H9 (cell line): Measurements from ENCODE around the gene EGLN1. TPM values are rescaled to one million over a fixed set of nuclear protein-coding genes. Genes with fewer than 3 reads are reported as not detected.
A peak's percentile ranks its signal among the peaks of the same experiment; 100 is the strongest.

Experiments
- DNase-seq: peaks from one replicate; pipeline ENCODE4 v3.0.0-alpha.2; 2017
- H2AFZ ChIP-seq: one replicate; pipeline ENCODE4 v1.6.1; 2013; ENCODE audit warnings: mild to moderate bottlenecking, low read length, control low read depth, moderate library complexity
- H2AK5ac ChIP-seq: 2 replicates; pipeline ENCODE4 v1.6.1; 2013; ENCODE audit warnings: low read length, control low read depth, mixed read lengths; ENCODE audit not compliant: insufficient read length
- H2BK120ac ChIP-seq: one replicate; pipeline ENCODE4 v1.6.1; 2013; ENCODE audit warnings: low read depth, mild to moderate bottlenecking, low read length, control low read depth, inconsistent platforms; ENCODE audit not compliant: poor library complexity, severe bottlenecking
- H2BK12ac ChIP-seq: 2 replicates; pipeline ENCODE4 v1.6.1; 2013; ENCODE audit warnings: low read length, control low read depth, mixed read lengths, low read depth; ENCODE audit not compliant: insufficient read length
- H2BK15ac ChIP-seq: 2 replicates; pipeline ENCODE4 v1.6.1; 2013; ENCODE audit warnings: low read depth, low read length, control low read depth
- H2BK20ac ChIP-seq: one replicate; pipeline ENCODE4 v1.6.1; 2013; ENCODE audit warnings: low read depth, mild to moderate bottlenecking, low read length, control low read depth, inconsistent platforms; ENCODE audit not compliant: poor library complexity, severe bottlenecking
- H2BK5ac ChIP-seq: 2 replicates; pipeline ENCODE4 v1.6.1; 2013; ENCODE audit warnings: low read length, control low read depth, mixed read lengths; ENCODE audit not compliant: insufficient read length
- H3K14ac ChIP-seq: 2 replicates; pipeline ENCODE4 v1.6.1; 2013; ENCODE audit warnings: low read length, control low read depth; ENCODE audit not compliant: insufficient read depth
- H3K18ac ChIP-seq: 2 replicates; pipeline ENCODE4 v1.6.1; 2013; ENCODE audit warnings: low read depth, mild to moderate bottlenecking, mixed read lengths, low read length, control low read depth; ENCODE audit not compliant: insufficient read length
- H3K23ac ChIP-seq: 2 replicates; pipeline ENCODE4 v1.6.1; 2013; ENCODE audit warnings: low read length, control low read depth, mixed read lengths, low read depth; ENCODE audit not compliant: insufficient read length
- H3K23me2 ChIP-seq: 2 replicates; pipeline ENCODE4 v1.6.1; 2013; ENCODE audit warnings: low read depth, mild to moderate bottlenecking, mixed read lengths, low read length, control low read depth; ENCODE audit not compliant: insufficient read length, poor library complexity, severe bottlenecking
- H3K27ac ChIP-seq: 2 replicates; pipeline ENCODE4 v1.5.1; 2013; ENCODE audit warnings: low read length, control low read depth, mixed read lengths, low read depth; ENCODE audit not compliant: insufficient read length
- H3K27me3 ChIP-seq: 2 replicates; pipeline ENCODE4 v1.6.1; 2013; ENCODE audit warnings: low read length, control low read depth, inconsistent platforms; ENCODE audit not compliant: insufficient read depth
- H3K4ac ChIP-seq: 2 replicates; pipeline ENCODE4 v1.6.1; 2013; ENCODE audit warnings: low read depth, mild to moderate bottlenecking, control low read depth, inconsistent platforms, low read length, moderate library complexity
- H3K4me1 ChIP-seq: 2 replicates; pipeline ENCODE4 v1.6.1; 2013; ENCODE audit warnings: low read length, control low read depth, inconsistent platforms; ENCODE audit not compliant: insufficient read depth
- H3K4me2 ChIP-seq: 2 replicates; pipeline ENCODE4 v1.6.1; 2013; ENCODE audit warnings: low read length, control low read depth, mixed read lengths; ENCODE audit not compliant: insufficient read length, insufficient read depth
- H3K56ac ChIP-seq: 2 replicates; pipeline ENCODE4 v1.6.1; 2013; ENCODE audit warnings: low read depth, mild to moderate bottlenecking, mixed read lengths, low read length, control low read depth; ENCODE audit not compliant: insufficient read length
- H3K79me1 ChIP-seq: 2 replicates; pipeline ENCODE4 v1.6.1; 2013; ENCODE audit warnings: low read depth, mild to moderate bottlenecking, moderate library complexity, low read length, control low read depth, inconsistent platforms; ENCODE audit not compliant: insufficient read depth, poor library complexity, severe bottlenecking
- H3K79me2 ChIP-seq: 2 replicates; pipeline ENCODE4 v1.6.1; 2013; ENCODE audit warnings: low read length, control low read depth, inconsistent platforms; ENCODE audit not compliant: insufficient read depth
- H3K9ac ChIP-seq: 2 replicates; pipeline ENCODE4 v1.6.1; 2013; ENCODE audit warnings: low read length, control low read depth, mixed read lengths; ENCODE audit not compliant: insufficient read length; ENCODE audit errors: extremely low read depth
- H3K9me3 ChIP-seq: one replicate; pipeline ENCODE4 v1.6.1; 2013; ENCODE audit warnings: low read depth, low read length, inconsistent platforms; ENCODE audit not compliant: control insufficient read depth
- H3T11ph ChIP-seq: one replicate; pipeline ENCODE4 v1.6.1; 2013; ENCODE audit warnings: mild to moderate bottlenecking, low read length, control low read depth, inconsistent platforms
- H4K20me1 ChIP-seq: one replicate; pipeline ENCODE4 v1.6.1; 2013; ENCODE audit not compliant: control insufficient read depth, insufficient read length, insufficient read depth
- H4K5ac ChIP-seq: 2 replicates; pipeline ENCODE4 v1.6.1; 2013; ENCODE audit warnings: low read depth, mild to moderate bottlenecking, mixed read lengths, low read length, control low read depth; ENCODE audit not compliant: insufficient read length
- H4K8ac ChIP-seq: replicated peaks from 2 replicates; pipeline ENCODE4 v1.6.1; 2013; ENCODE audit warnings: low read length, control low read depth, mixed read lengths, low read depth; ENCODE audit not compliant: insufficient read length
- H4K91ac ChIP-seq: 2 replicates; pipeline ENCODE4 v1.6.1; 2013; ENCODE audit warnings: low read depth, mild to moderate bottlenecking, moderate library complexity, mixed read lengths, low read length, control low read depth; ENCODE audit not compliant: insufficient read length
- H3K27ac Mint-ChIP-seq, 3 experiments: 2 replicates in 2 of 3; 3 replicates in 1 of 3; pipeline ENCODE4 v1.8.0; 2020 to 2021; ENCODE audit warnings: mixed read lengths in 3 of 3, mild to moderate bottlenecking in 1 of 3, moderate library complexity in 1 of 3
- H3K27me3 Mint-ChIP-seq: 2 replicates; pipeline ENCODE4 v1.8.0; 2021; ENCODE audit warnings: low read depth, mild to moderate bottlenecking, moderate library complexity, mixed read lengths
- H3K36me3 Mint-ChIP-seq, 3 experiments: 2 replicates in 2 of 3; 3 replicates in 1 of 3; pipeline ENCODE4 v1.8.0; 2020 to 2021; ENCODE audit warnings: low read depth in 3 of 3, mixed read lengths in 3 of 3; ENCODE audit not compliant: insufficient read depth in 1 of 3
- H3K4me1 Mint-ChIP-seq, 2 experiments: 2 replicates each; pipeline ENCODE4 v1.8.0; 2020; ENCODE audit warnings: mixed read lengths in 2 of 2
- H3K4me3 Mint-ChIP-seq, 2 experiments: 2 replicates in 1 of 2; 3 replicates in 1 of 2; pipeline ENCODE4 v1.8.0; 2020 to 2021; ENCODE audit warnings: mild to moderate bottlenecking in 2 of 2, mixed read lengths in 2 of 2, moderate library complexity in 1 of 2
- H3K9me3 Mint-ChIP-seq, 2 experiments: 2 replicates in 1 of 2; 3 replicates in 1 of 2; pipeline ENCODE4 v1.8.0; 2020; ENCODE audit warnings: mild to moderate bottlenecking in 2 of 2, mixed read lengths in 2 of 2, moderate library complexity in 1 of 2
- CTCF ChIP-seq: fragments of 200-600 bp; sonication (generic); conservative IDR thresholded peaks from 3 replicates; pipeline ENCODE4 v1.8.0; 2021; ENCODE audit warnings: antibody characterized with exemption, mild to moderate bottlenecking
- WGBS: extraction: QIAGEN DNeasy Blood & Tissue Kit; methylation state at CpG from one replicate; pipeline ENCODE4 v1.1.7; 2013; ENCODE audit warnings: missing lambda C conversion rate, low lambda C conversion rate, mixed read lengths; ENCODE audit not compliant: insufficient read length; ENCODE audit errors: extremely low coverage; 5-methylcytosine and 5-hydroxymethylcytosine counted together
- total RNA-seq: library from RNA; stranded (reverse); gene quantifications from 2 replicates; pipeline ENCODE4 v1.2.1, GENCODE V29; 2021

The EGLN1 gene
- total RNA-seq, 1 experiment from 2014 or later, result 8.4 TPM

- H3K4me1 ChIP-seq, result no peaks in the 10 kb centered on the region
- no peak overlapping the region for H3K9ac ChIP-seq
- no CpG with 5 or more reads among the region's 4 CpGs for WGBS
- Mint-ChIP-seq H3K36me3 (no peaks in the 10 kb centered on the region), H3K27me3 (peaks cover 3% of the 10 kb centered on the region; the same call in 1 of the 2 replicates), H3K27ac (no peak overlapping the region; a peak in 1 of 7 replicates), H3K4me3 (no peak overlapping the region), H3K9me3 (no peaks in the 10 kb centered on the region), H3K4me1 (no peaks in the 10 kb centered on the region)
- no peak overlapping the region for H2BK15ac ChIP-seq
- H2BK12ac ChIP-seq, result no peak overlapping the region
- H2AK5ac ChIP-seq, result no peak overlapping the region
- no peaks in the 10 kb centered on the region for H3K27me3 ChIP-seq
- H3K27ac ChIP-seq, result no peak overlapping the region
- H3K79me1 ChIP-seq, result no peaks in the 10 kb centered on the region
- H2AFZ ChIP-seq, result no peak overlapping the region
- no peak overlapping the region for H4K91ac ChIP-seq
- peak; percentile 6 for DNase-seq
- H4K8ac ChIP-seq, result no peak overlapping the region
- H3K9me3 ChIP-seq, result no peaks in the 10 kb centered on the region
- no peak overlapping the region for H3K23ac ChIP-seq
- no peaks in the 10 kb centered on the region for H4K20me1 ChIP-seq
- H3K14ac ChIP-seq, result no peak overlapping the region
- H4K5ac ChIP-seq, result no peak overlapping the region
- H2BK120ac ChIP-seq, result no peak overlapping the region
- no peak overlapping the region for H2BK5ac ChIP-seq
- no peaks in the 10 kb centered on the region for H3K23me2 ChIP-seq
- no peak overlapping the region for H3K18ac ChIP-seq
- H3K4ac ChIP-seq, result no peak overlapping the region
- no peak for TF ChIP-seq CTCF
- no peaks in the 10 kb centered on the region for H3K79me2 ChIP-seq
- H3K4me2 ChIP-seq, result no peak overlapping the region
- H2BK20ac ChIP-seq, result no peak overlapping the region
- no peak overlapping the region for H3T11ph ChIP-seq
- no peak overlapping the region for H3K56ac ChIP-seq
Measured at GRCh38 chr1:231318568-231318967, 103.5 kb downstream of the EGLN1 start.
